GM18498 (cell line): ENCODE results near the gene MKNK2.
"Not testable (repeated sequence)": the region's sequence is repeated elsewhere in the genome, so short reads cannot be mapped to it uniquely, and the experiment has no call there.

ENCODE experiments used
- ATAC-seq: cut with Tn5 transposase; IDR thresholded peaks from one replicate; pipeline ENCODE4 v1.9.1; 2021; ENCODE audit warnings: mild to moderate bottlenecking, moderate library complexity; ENCODE audit not compliant: unreplicated experiment

MKNK2 gene

DNA sequence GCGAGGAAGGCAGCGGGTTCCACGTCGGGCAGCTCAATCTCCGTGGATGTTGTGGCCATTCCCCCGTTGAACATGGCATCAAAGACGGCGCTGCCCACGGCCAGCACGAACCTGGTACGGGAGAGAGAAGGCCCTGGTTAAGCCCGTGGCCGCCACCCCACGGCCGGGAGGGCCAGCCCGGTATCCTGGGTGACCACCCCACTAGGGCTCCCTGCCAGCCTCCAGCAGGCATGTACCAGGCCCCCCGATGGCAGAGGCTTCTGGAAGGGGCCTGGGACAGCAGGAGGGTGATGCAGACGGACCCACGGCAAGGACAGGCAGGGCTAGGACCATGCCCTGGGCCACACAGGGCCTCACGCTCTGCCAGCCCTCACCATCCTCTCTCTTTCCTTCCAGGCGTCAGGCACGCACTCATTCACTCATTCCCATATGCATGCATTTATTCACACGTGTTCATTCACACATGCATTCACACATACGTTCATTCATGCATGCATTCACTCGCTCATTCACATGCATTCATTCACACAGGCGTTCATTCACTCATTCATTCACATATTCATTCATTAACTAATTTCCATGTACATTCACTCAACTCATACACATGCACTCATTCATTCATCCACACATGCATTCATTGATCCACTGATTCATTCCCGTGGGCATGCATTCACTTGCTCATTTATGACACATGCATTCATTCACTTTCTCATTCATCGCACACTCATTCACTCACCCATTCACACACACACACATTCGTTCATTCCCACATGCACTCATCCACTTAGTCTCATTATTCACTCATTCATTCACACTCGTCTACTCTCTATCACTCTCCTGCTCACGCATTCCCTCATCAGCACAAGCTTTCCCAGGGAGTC lies 53.5 kb downstream of the MKNK2 start:
- ATAC-seq: no peak

DNA sequence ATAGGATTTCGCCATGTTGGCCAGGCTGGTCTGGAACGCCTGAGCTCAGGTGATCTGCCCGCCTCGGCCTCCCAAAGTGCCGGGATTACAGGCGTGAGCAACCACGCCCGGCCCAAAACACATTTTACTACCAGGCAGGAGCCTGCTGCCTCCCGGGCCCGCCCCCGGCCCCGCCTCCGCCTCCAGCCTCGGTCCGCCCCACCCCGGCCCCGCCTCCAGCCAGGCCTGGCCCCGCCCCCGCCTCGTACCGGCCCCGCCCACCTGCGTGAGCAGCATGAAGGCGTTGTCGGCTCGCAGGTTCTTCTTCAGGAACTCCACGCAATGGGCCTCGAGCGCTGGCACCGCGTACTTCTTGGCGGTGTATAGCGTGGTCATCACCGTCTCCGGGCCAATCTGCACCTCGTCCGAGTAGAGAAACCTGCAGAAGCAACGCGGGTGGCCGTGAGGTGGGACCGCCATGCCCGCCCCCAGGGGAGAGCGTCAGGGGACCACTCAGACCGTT lies 58.2 kb downstream of the MKNK2 start:
- no peak for ATAC-seq

DNA sequence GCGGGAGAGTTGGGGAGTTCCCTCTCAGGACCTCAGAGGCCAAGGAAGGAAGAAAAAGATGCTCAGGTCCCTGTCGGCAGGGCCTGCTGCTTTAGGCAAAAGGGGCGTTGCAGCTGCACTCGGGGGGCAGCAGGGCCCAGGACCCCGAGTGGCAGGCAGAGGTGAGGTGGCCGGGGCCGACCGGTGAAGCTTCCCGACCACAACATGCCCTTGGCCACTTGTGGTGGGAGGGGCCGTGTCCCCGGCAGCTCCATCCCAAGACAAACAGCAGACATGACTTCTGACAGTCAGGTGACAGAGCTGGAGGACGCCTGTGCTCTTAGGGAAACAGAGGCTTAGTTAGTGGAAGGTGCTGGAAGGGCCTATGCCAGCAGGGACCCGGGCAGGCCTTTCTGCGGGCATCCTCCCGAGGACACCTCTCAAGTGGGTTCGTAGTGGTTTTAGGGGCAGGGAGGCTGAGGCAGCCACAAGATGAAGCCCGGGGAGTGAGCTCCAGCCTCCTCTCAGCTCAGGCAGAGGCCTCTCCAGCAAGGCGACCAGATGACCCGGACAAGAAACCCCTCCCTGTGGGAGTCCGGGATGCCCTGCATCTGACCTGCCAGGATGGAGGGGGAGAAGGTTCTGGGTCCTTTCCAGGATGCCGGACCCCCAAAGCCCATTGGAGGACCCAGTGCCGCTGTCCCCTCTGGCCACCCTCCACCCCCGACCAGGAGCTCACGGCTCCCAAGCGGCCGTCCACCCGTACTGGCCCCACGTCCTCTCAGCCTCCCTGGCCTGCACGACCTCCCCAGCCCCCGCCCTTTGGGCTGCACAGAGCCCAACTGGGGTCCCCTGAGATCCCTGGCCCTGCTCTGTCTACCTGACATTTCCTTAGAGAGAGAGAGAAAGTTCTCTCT lies 59.8 kb downstream of the MKNK2 start:
- no peak for ATAC-seq

DNA sequence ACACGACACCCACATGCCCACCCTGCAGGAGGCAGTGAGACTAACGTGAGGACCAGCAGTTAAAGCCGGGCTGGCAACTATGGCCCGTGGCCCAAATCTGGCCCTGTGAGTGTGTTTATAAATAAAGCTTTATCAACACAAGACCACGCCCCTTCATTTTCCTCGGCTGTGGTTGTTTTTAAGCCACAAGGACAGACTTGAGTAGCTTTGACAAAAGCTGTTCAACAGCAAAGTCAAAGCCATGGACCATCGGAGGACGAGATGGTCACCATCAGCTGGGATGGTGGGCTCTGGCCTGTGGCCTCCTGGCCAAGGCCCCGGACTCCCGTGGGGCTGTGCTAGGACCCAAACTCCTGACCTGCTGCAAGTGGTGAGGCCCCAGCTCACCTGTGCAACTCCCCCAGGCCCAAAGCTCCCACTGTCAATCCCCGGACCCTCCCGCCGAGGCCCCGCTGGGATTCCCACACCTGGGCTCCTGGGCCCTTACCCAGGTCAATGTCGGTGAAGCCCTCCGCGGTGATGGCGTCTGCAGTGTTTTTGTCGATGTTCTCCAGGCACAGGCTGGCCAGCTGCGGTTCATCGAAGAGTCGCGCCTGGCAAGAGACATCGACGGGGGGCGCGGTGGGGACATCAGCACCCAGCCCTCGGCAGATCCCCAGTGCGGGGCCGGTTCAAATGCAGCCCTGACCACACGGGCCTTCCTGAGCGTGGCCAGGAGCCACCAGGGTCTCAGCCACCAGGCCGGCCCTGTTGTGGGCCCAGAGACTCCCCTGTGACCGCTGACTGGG lies 60.6 kb downstream of the MKNK2 start:
- ATAC-seq: no peak

DNA sequence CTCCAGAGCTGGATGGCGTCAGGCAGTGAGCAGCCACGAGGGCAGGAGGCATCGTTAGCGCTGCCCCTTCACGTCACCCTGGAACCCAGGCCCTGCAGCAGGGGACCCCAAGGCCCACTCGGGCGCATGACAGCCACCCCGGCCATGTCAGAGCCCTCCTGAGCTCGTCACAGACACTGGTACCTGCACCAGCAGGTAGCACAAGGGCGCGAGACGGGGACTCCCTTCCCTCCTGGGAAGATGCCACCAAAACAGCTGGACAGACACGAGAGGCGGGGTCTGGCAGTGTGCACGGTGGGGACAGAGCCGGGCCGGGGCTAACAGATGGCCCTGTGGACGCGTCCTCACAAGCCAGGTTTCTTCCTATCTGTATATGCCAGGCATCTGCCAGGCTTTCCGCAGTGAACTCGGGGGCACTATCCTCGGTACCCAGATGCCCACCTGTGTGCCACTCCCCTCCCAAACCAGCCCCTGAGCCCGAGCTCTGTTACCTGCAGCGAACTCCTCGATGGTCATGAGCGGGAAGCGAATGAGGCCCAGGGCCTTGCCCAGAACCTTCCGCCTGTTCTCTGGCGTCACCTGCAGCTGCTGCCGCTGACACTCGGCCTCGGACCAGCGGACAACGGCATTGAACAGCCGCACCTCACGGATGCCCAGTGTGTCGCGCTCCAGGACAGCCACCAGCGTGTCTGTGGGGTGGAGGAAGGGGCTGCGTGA lies 61.4 kb downstream of the MKNK2 start:
- no peak for ATAC-seq

DNA sequence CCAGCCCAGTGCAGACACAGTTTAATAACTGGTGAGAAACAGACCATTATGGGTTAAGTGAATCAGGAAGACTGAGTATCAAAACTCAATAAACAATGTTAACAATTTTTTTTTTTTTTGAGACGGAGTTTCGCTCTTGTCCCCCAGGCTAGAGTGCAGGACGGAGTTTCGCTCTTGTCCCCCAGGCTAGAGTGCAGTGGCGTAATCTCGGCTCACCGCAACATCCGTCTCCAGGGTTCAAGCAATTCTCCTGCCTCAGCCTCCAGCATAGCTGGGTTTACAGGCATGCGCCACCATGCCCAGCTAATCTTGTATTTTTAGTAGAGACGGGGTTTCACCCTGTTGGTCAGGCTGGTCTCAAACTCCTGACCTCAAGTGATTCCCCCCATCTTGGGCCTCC lies 62.6 kb downstream of the MKNK2 start:
- not testable (repeated sequence) for ATAC-seq
